ENCODE measurements around the gene IL22.
"Not testable (repeated sequence)": the region's sequence is repeated elsewhere in the genome, so short reads cannot be mapped to it uniquely, and the experiment has no call there.

The IL22 gene

GRCh38 chr12:68225576-68226476 is 27.6 kb downstream of the IL22 start, which contains the start of gene IL26:
TSS of gene IL26 (minus strand) at chr12:68225810. CDS start at chr12:68225756, 54 bp downstream.
- DNase-seq = no peak

DNA sequence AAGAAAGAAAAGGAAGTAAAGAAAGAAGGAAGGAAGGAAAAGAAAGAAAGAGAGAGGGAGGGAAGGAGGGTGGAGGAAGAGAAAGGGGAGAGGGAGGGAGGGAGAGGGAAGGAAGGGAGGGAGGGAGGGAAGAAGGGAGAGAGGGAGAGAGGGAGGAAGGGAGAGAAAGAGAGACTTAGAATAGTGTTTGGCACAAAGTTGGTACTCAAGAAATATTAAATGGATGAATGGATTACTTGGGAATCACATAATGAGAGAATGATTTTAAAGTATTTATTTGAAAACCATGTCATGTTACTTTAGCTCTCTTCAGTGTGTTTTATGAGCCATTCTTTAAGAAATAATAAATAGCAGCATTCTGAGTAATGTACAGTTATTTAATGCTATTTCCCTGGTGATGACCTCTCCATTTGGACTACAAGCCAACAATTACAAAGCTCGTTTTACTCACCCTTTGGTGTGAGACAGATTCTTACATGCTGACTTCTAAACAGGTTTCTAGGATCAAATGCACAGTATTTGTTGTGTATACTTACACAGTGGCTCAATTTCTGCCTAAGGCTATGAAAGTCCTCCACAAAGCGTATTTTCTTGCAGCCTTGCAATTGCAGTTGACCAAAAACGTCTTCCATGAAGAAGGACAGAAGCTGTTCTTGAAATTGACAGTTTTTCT is 28.7 kb downstream of the IL22 start:
- DNase-seq = no peak

GRCh38 chr12:68223067-68223747 is 30.2 kb downstream of the IL22 start:
- peak; percentile 69 to 71 for DNase-seq

DNA sequence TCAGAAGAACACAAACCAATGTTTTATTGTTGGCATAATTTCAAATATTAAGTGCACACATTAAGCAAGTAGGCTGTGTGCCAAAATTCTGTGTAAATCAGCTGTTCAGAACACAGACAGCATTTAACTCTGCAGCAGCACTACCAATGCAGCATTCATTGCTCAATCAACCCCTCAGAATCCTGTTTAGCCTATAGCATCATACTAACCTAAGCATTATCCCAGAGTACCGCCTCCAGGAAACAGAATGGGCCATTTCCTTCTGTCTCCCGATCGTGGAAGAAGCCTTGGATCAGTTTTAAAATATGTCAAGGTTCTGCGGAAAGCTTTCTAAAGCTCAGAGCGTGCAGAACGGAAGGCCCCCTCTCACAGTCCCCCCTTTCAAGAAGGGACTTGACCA is 31.1 kb downstream of the IL22 start:
- DNase-seq = no peak

- DNase-seq = no peak
Observed at GRCh38 chr12:68221497-68221896, 31.9 kb downstream of the IL22 start.

- no peak for DNase-seq
Observed at GRCh38 chr12:68210875-68211274, 42.5 kb downstream of the IL22 start.

DNA sequence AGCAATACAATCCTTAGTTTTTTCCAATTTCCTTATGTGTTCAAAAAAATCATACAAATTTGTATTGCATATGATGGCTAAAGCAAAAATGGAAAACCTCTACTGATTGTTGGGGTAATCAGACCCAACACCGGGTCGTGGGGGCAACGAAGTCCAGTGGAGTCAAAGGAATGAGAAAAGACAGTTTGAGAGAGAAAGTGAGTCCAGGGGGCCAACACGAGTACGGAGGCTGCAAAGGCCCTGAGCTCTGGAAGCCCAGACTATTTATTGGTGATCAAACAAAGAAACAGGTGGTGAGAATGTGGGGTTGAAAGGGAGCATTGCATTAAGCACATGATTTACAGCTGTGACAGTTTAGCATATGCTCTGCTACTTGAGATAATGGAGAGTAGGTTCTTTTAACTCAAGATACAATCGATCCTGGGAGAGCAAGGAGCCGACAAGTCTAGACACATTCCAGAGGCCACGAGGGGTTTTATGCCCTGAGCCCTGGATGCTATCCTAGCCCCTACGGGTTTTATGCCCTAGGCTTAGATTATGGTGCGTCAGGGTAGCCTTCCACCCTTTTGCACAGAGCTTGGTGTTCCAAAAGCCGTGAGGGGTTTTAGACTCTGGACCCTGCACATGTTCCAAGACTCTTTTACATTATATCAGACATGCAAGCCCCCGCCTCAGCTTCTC is 44.2 kb downstream of the IL22 start:
- DNase-seq = not testable (repeated sequence)

DNA sequence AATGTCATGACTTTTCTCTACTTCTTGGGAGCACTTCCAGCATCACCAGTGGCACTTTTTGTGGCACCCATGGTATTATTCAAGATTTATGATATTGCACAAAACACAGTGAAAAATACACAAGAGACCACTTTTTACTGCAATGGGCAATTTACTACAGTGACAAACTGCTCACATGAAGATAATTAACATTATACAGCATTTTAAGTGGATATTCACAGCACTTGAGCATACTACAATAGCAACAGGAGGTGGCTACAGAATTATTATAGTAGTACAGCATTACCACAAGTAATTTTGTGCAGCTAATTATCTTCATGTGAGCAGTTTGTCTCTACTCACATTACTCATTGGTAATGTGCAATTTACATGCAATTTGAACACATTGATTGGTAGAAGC is 46.1 kb downstream of the IL22 start:
- no peak for DNase-seq

GRCh38 chr12:68206446-68206845 is 47.0 kb downstream of the IL22 start:
- no peak for DNase-seq

GRCh38 chr12:68203460-68203875 is 49.9 kb downstream of the IL22 start:
- DNase-seq = no peak

DNA sequence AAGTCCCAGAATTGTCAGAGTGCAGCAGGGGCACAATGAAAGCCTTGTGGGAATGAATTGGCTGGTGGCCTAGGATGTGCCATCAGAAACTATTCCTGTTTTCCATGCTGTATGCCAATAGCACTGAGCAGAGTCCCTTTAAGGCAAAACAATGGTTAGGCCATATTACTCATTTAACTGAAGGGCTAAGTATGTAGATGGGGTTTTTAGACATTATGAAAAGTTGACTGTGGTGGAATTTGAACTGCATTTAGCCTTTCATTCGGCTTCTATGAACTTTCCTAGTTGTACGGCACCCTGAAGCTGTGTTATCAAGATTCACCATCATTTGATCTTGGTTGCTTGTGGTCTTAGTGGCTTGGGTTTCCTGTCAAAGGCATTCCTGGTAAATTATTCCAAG is 52.5 kb downstream of the IL22 start:
- DNase-seq = no peak

GRCh38 chr12:68199127-68199526 is 54.3 kb downstream of the IL22 start:
- no peak for DNase-seq

DNA sequence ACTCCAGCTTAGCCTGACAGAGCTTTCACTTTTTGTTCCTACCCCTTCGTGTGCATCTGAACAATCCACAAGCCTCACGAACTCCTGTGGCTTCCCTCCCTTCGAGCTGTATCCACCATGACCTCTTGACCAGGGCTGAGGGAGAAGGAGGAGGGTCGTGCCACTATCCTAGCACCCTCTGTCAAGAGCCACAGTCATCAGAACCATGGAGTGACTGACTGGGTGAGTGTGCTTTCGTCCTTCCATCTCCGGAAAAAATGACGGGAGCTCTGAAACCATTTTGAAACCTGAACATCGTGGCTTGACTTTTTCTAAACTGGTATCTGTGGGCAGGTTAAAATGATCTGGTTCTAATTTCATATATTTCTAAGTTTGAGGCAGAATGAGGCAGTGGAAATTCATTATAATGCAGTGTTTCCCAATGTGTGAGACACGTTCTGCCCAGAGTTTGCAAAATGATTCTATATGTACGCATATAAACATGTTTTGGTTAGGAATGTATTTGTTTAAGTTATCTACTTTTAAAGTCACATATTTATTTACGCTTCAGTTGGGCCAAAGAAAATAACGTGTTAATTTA is 54.8 kb downstream of the IL22 start:
- DNase-seq = no peak
